Stimulated activated naive CD8-positive, alpha-beta T cell treated with anti-CD3 and anti-CD28 coated beads, Interleukin-15, Interleukin-2, amounts not matched to agents 100 U/mL and 50 U/mL, for 24 hours (primary cell): ENCODE data around the gene WDR72.

Experiments used
- ATAC-seq: fragments of 150-1000 bp; cut with Tn5 transposase; one replicate; pipeline ENCODE4 v1.10.0; 2021
- DNase-seq: peaks from one replicate; pipeline ENCODE4 v3.0.0; 2021

The WDR72 gene

DNA sequence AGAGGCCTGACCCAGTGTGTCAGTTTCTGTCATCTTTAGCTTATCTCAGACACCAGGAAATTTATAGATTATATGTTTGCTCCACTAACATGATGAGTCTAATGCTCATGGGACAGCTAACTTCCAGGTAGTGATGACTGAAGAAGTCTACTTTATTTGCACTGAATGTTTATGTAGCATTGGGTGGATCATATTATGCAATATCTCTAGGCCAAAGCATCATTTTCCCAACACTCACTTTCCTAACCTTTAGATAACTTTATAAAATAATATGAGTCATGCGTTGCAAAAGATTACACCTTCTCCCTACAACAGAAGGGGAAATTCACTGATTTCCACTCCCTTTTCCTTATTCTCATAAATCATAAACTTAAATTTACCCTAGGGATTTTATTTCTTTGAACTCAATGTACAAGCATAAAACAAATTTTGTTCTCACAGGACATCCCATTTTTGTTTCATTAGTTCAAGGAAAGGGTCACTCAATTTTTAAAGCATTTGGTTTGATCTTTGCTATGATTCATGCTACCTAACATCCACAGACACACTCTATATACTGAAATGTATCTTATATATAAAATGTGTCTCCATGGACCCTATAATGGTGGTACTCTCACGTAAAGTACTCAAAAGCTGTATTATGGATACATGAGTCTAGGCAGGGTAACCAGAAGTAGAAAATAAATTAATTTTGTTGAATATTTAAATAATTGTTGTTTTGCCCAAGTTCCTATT, 225.2 kb downstream of the WDR72 start:
- DNase-seq, result no peak
- ATAC-seq, result no peak

DNA sequence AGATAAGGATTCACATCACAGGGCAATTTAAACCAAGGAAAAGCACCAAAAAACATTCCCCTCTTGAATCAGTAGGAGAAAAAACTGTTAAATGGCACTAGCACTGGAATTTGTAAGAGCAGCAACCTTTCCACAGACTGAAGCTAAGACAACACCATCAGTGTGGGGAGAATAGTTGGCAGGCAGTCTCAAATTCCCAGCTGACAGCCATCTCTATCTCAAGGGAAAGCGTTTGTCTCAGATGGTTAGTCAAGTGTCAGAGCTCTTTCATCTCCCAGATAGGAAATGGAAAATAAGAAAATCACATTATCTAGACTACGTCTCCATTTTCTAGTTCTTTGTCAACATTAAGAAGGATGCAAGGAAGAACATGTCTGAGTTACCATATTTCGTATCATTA, 228.7 kb downstream of the WDR72 start:
- no peak for DNase-seq

DNA sequence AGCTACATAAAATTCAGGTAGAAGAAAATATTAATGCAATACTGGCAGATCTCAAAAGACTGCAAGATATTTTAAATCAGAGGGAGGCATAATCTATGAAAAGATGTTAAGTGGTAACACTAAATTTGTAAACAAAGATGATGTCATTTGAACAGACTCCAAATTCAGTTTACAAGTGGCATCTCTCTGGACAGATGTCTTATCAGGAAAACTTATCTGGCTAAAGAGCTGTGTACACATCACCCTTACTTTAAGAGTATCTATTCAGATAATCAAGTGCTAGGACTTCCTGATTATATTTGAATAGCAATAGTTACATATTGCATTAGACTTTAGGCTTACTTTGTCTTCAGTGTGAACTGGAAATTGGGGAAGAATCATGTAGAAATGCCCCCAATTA, 231.5 kb downstream of the WDR72 start:
- ATAC-seq (no peak), DNase-seq (no peak)

More for the DNA sequence above, 228.7 kb downstream of the WDR72 start:
- no peak for ATAC-seq

DNA sequence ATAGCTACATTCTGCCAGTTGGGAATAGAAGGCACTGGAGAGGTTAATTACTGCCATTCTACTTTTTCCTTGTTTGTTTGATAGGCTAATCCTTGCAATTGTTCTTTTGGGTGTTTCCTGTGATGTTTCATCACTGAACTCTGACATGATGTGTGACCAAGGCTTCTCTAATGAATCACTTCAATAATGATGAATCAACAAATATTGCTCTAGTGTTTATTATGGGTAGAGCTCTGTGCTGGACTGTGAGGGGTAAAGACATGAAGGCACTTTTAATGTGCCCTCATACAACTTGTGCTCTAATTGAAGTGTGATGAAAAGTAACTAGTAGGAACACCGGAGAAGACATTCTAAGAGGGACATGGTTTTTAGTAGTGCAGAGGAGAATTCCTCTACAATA, 233.6 kb downstream of the WDR72 start:
- DNase-seq, result no peak
- no peak for ATAC-seq

DNA sequence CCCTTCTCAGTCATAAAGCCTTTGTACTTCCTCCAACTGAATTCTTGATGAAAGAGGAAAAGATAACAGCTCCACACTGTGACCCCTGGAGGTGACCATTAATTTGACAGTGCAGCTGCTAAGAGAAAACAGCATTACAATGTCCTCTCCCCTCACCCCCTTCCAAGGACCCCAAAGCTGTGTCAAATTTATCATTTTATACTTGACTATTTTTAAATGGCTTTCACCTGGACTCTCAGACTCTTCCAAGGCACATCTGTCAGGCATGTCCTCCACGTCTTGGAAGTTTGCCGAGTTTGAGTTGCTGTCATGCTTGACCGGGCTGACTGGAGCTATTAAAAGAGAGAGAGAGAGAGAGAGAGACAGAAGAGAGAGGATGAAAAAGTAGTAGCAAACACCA, 236.5 kb downstream of the WDR72 start:
- ATAC-seq, result no peak
- no peak for DNase-seq

DNA sequence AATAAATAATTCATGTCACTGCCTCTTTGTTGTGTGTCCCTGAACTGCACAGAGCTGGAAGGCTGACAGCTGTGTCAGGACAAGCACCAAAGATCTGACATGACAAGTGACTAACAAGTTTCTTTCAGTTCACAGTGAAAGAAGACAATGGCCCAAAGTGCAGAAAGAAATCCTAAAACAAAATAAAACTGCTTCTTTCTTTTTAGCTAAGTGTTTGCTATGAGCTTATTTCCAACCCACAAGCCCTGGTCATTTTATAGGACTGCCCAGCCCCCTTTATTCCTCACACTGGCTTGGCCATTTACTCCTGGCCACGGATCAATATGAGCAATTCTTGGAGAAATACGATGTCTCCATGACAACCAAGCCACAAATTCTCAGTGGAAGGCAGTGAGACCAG, 238.5 kb downstream of the WDR72 start:
- ATAC-seq (no peak), DNase-seq (no peak)

DNA sequence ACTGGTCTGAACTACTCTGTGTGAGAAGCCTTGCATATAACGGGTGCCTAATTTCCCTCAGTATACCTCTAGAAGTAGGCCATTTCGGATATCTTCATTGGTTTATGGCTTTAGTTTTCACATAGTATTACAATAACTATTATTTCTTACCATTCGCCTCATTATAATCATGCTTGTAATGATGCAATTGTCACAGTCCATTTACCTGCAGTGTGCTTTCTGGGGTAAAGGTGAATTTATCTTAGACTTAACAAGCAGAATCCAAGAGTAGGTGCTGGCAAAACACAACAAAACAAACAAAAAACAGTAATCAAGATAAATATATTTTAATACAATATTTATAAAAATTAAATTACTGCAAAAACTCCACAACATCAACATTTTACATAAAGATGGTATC, 246.0 kb downstream of the WDR72 start:
- no peak for DNase-seq
- no peak for ATAC-seq

DNA sequence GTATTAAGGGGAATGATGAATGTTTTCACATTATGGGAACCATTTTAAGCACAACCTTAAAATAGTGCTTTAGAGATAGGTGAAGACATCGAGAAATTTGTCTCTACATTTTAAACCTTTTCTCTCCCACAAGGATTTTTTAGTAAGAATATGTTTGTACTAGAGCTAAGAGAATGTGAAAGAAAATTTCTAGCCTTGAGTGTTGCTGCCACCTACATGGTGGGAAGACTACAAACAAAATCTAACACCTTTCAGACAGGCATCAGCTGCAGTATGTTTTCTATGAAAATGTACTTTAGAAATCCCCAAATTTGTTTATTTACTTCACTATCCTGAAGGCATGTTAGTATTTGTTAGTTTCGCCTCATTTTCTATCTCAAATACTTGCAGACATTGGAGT, 247.4 kb downstream of the WDR72 start:
- DNase-seq (no peak), ATAC-seq (no peak)

DNA sequence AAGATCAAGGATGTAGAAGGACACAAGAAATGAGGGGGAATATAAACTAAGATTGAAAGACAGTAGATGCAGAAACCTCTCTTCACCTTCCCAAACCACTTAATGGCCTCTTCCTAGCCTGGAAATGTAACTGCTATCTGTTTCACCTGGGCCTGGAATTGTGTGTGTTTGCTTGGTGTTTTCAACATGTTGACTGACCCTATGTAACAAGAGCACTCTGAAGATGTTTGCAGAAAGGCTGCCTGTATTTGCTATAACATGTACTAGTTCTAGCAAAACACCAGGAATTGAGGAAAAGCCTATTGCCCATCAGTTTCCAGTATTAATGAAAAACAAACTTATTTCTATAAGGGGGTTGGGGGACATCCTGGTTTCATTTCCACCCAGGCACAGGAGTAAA, 248.3 kb downstream of the WDR72 start:
- no peak for DNase-seq
- no peak for ATAC-seq

DNA sequence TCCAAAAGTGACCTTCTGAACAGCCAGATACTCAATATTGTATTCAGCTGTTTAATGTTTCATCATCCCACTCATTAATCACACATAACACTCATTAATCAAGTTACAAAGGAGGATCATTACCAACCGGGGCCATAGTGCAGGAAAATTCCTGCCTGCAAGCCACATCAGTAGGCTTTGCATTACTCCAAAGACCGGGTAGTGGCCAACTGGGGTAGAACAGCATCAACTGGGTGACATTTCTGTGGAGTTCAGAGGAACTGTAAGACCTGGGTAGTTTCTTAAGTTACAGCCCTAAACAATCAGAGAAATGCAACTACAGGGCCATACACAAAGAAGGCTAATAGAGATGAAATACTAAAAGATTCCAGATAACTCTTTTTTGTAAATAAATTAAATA, 253.1 kb downstream of the WDR72 start:
- ATAC-seq (no peak), DNase-seq (no peak)

DNA sequence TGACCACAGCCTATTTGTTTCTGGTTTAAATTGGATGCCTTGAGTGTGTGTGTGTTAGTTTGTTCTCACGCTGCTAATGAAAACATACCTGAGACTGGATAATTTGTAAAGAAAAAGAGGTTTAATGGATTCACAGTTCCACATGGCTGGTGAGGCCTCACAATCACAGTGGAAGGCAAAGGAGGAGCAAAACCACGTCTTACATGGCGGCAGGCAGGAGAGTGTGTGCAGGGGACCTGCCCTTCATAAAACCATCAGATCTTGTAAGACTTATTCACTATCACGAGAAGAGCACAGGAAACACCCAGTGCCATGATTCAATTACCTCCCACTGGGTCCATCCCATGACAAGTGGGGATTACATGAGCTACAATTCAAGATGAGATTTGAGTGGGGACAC, 260.5 kb downstream of the WDR72 start:
- ATAC-seq (no peak), DNase-seq (no peak)

DNA sequence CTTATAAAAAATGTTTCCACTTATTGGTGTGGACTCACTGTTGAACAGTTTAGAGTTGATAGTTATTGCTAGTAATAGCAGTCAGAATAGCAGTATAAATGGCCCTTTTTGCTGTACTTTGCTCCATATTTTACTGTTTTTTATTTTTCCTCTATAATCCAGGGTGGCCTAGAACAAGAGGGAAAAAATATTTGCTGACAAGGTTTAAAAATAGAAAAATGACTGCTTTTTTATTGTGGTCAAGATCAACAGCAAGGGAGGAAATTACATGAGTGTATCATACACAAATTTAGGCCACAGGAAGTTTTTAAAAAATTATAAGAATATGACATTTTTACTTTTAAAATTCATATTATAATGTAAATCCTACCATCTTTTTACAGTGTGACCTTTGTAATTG, 269.1 kb downstream of the WDR72 start:
- DNase-seq (no peak), ATAC-seq (no peak)

DNA sequence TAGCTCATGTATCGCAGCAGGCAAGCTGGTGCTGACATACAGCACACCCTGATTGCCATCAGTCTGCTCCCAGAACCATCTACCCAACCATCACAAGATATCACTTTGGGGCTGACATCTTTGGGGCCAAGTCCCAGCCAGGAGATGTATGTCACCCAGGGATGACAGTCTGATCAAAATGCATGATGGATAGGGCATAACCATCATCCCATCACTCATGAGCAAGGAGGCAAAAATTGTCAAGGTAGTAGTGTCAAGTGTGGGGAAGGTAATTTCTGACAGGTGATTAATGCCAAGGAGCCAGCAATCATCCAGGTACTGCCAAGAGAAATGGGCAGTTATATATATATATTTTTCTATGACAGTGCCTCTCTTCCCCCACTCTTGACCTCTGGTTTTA, 277.4 kb downstream of the WDR72 start:
- no peak for DNase-seq
- ATAC-seq, result no peak

DNA sequence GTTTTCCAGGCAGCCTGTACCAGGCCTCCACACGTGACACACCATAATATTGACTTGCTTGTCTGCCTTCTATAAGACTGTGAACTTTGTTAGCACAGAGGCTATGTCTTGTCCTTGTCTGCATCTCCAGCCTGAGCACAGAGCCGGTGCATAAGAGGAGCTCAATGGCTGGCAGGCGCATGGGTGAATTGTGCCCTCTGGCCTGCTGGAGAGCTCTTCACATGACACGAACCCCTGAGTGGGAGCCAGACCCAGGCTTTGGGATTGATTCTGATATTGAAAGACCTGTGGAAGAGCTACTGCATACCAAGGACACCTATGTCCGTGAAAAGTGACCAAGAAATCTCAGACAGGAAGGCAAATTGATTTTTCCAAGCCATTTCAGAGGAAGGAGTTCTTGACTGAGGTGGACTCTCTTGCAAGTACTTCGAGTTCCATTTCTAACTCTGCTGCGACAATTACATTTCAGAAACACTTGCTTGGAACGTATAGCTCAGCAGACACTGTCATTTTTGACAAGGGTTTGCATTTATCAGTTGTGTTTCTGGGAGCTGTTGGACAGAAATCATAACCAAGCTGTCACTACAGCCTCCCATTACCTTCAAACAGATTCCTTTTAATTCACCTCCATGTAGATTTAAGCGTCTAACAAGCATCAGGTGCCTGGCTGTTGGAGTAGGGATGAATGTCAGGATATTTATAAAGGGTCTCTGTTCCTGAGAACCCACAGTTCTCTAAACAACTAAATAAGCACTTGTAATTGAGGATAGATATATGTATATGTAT, 281.3 kb downstream of the WDR72 start:
- no peak for ATAC-seq
- DNase-seq, result no peak

DNA sequence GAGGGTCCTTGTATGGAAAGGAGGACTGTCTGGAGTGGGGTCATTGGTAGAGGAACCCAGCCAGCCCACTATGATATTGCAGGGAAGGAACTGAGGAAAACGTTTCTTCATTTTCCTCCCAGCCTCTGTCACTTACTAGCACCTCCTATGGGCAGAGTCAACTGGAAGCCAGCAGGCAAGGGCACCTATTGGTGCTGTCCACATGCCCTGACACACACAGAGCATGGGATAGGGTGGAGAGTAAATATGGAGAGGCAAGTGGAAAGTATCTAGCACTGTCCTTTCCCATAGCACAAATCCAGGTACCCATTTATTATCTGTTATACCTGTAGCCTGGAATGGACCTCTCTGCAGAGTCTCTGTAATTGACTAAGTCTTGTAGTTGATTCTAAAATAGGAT, 285.6 kb downstream of the WDR72 start:
- no peak for ATAC-seq
- no peak for DNase-seq

DNA sequence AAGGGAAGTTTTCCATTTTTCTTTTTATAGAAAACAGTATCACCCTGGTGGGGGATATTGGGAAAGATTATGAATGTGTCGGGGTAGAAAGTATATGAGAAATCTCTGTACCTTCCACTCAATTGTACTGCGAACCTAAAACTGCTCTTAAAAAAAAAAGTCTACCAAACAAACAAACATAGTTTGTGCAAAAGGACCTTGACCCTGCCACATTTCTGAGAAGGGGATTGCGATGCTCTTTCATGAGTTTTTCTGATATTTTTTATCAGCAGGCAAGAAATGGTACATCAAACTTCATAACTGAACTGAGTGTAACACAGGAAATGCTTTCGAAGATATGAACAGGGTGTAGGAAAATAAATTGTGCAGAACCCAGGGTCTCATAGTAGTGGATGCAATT, 286.0 kb downstream of the WDR72 start:
- ATAC-seq, result no peak
- no peak for DNase-seq

DNA sequence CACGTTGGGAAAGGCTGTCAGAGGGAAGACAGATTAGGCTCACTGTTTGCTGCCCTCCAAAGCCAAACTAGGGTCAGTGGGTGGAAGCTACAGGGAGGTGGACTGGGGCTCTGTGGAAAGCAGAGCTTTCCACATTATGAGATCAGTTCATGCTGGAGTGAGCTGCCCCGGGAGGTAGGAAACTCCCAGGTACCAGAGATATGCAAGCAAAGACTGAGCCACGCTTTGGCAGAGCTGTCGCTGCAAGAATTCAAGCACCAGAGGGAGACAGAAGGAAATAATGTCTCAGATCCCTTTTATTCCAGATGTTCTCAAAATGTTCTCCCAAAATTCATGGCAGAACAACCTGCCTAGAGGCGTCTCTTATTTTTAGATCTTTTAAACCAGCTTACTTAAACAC, 286.6 kb downstream of the WDR72 start:
- DNase-seq (no peak), ATAC-seq (no peak)

DNA sequence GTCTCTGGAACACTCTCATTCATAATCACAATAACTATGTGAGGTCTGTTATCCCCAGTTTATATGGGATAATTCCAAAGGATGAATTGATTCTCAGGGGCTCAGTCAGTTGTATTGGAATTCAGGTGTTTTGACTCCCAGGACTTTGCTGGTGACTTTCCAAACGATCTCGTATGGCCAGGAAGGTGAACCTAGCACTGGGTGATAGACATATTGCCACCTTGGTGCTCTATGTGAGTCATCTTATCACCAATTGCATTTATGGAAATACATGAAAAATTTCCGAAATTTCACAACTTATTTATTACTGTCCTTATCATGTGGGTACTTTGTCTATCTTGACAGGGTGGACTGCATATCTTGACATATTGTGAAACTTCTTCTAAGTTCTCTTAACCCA, 287.3 kb downstream of the WDR72 start:
- no peak for ATAC-seq

DNA sequence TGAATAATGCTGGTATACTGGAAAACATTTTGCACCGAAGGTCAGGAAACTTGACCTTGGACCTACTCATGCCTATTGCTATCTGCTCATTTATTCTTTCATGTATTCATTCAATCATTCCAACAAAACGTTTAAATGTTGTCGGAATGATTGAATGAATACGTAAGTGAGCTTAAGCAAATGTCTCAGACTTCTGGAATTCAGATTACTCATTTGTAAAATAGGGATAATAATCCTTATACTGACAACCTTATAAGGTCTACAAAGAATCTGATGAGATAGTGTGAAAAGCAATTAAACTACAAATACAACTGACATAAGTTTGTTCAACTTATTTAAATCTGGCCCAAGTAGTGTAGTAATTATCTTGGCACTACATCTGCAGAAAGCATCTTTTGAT, 288.7 kb downstream of the WDR72 start:
- ATAC-seq, result no peak

More for the DNA sequence above, 287.3 kb downstream of the WDR72 start:
- no peak for DNase-seq

DNA sequence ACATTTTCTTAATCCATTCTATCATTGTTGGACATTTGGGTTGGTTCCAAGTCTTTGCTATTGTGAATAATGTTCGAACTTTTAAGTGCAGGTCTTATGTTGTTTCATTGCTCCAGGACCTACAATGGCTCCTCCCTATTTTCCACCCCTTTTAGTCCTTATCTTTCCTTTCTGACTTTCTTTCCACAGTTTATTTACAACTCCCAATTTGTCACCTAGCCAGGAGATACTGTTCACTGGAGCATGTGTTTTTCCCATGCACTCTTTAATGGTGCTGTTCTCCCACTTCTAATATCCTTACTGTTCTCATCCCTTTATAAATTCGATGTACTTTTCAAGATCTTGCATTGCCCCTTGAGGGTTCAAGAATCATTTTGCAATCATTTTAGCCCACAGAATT, 290.0 kb downstream of the WDR72 start:
- DNase-seq, result no peak
- no peak for ATAC-seq

More for the DNA sequence above, 288.7 kb downstream of the WDR72 start:
- DNase-seq, result no peak
